Neural crest cell (in vitro differentiated cells): ENCODE results near the gene PCGF1. TPM values are rescaled to one million over a fixed set of nuclear protein-coding genes. Genes with fewer than 3 reads are reported as not detected.
"Not testable (repeated sequence)": the region's sequence is repeated elsewhere in the genome, so short reads cannot be mapped to it uniquely, and the experiment has no call there.

Experiments
- DNase-seq: peaks from one replicate; pipeline ENCODE4 v3.0.0; 2021; ENCODE audit warnings: low read depth, mixed read lengths, low spot score
- H3K27ac Mint-ChIP-seq: one replicate; pipeline ENCODE4 v1.8.0; 2021; ENCODE audit warnings: mild to moderate bottlenecking, mixed read lengths; ENCODE audit not compliant: unreplicated experiment
- H3K27me3 Mint-ChIP-seq: 2 replicates; pipeline ENCODE4 v1.8.0; 2021; ENCODE audit warnings: low read depth, mild to moderate bottlenecking, mixed read lengths
- H3K36me3 Mint-ChIP-seq: 2 replicates; pipeline ENCODE4 v1.8.0; 2021; ENCODE audit warnings: low read depth, mild to moderate bottlenecking, mixed read lengths
- H3K4me1 Mint-ChIP-seq: 2 replicates; pipeline ENCODE4 v1.8.0; 2021; ENCODE audit warnings: mixed read lengths
- H3K4me3 Mint-ChIP-seq: one replicate; pipeline ENCODE4 v1.8.0; 2021; ENCODE audit warnings: mild to moderate bottlenecking, mixed read lengths
- H3K9me3 Mint-ChIP-seq: 2 replicates; pipeline ENCODE4 v1.8.0; 2021; ENCODE audit warnings: mixed read lengths
- CTCF ChIP-seq: fragments of 200-600 bp; sonication (generic); conservative IDR thresholded peaks from 2 replicates; pipeline ENCODE4 v1.5.0; 2021; ENCODE audit warnings: antibody characterized with exemption, mild to moderate bottlenecking
- total RNA-seq: library from RNA; stranded (reverse); gene quantifications from 2 replicates; pipeline ENCODE4 v1.2.1, GENCODE V29; 2021

Gene PCGF1
- total RNA-seq, 1 donor from 2014 or later: 30.0 TPM

DNA sequence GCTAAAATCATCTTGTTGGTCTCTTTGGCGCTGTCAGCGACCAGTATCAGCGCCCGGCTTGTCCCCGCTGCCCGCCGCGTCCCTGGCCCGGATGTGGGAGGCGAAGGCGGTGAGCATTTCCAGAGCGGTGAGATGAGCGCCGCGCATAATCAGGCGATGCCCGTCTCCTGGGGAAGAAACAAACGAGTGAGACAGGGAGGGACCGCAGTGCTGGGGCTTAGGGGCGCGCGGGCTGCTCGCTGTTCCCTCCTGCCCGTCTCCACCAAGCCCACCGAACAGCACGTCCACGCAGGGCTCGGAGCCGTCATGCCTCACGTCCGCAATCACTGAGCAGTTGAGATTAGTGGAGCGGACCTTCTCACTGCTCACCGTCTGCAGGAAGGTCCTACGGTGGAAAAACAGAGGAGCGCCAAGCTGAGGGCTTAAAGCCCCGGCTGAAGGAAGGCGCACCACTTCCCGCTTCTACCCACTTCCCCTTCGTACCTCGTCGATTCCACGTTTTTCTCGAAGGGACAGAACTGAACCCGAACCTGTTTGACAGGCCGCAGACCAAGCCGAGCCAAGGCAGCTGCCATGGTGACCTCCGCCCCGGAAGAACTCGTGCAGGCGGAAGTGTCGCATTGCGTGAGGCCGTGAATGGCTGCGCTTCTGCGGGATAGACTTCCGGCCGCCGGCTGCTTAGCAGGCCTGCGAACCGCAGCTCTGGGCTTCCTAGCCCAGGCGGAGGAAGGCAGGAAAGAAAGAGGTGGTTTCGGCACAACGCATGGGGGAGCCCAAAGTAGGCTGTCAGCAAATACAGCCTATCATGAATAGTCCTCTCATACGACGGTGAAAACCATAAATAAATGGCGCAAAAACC, 35.2 kb downstream of the PCGF1 start, which contains the start of gene MRPL53:
TSS of gene MRPL53 (minus strand) at position 595 of the 859 bp plus-strand sequence. CDS start at position 575, 20 bp downstream.
- peak; percentile 93 for DNase-seq
- Mint-ChIP-seq H3K27me3 (peaks cover 2% of the 10 kb centered on the region), H3K9me3 (no peaks in the 10 kb centered on the region), H3K36me3 (peaks cover 11% of the 10 kb centered on the region), H3K27ac (peak within 1 kb of the TSS; percentile 98), H3K4me3 (peak within 1 kb of the TSS; percentile 98), H3K4me1 (peaks cover 22% of the 10 kb centered on the region)
- TF ChIP-seq CTCF: no peak

- Mint-ChIP-seq H3K9me3 (no peaks in the 10 kb centered on the region), H3K27ac (peak overlapping the region; percentile 98), H3K27me3 (peaks cover 2% of the 10 kb centered on the region), H3K36me3 (peaks cover 10% of the 10 kb centered on the region), H3K4me1 (peaks cover 22% of the 10 kb centered on the region), H3K4me3 (peak overlapping the region; percentile 98)
- DNase-seq: no peak
- no peak for TF ChIP-seq CTCF
Observed at GRCh38 chr2:74471332-74472065, 36.0 kb downstream of the PCGF1 start.

GRCh38 chr2:74470742-74471141, 36.8 kb downstream of the PCGF1 start:
- not testable (repeated sequence) for DNase-seq, H3K27me3 Mint-ChIP-seq, H3K9me3 Mint-ChIP-seq, H3K27ac Mint-ChIP-seq
- Mint-ChIP-seq H3K4me3 (peak overlapping the region; percentile 81), H3K4me1 (peaks cover 27% of the 10 kb centered on the region), H3K36me3 (peaks cover 10% of the 10 kb centered on the region)

GRCh38 chr2:74464406-74464805, 43.1 kb downstream of the PCGF1 start:
- Mint-ChIP-seq H3K27me3 (peaks cover 2% of the 10 kb centered on the region), H3K4me3 (peak overlapping the region; percentile 87), H3K4me1 (peaks cover 29% of the 10 kb centered on the region), H3K9me3 (no peaks in the 10 kb centered on the region), H3K27ac (no peak overlapping the region), H3K36me3 (peaks cover 12% of the 10 kb centered on the region)
- TF ChIP-seq CTCF: no peak
- DNase-seq: no peak

GRCh38 chr2:74462786-74463105, 44.7 kb downstream of the PCGF1 start:
- Mint-ChIP-seq H3K27me3 (peaks cover 7% of the 10 kb centered on the region), H3K4me1 (peaks cover 39% of the 10 kb centered on the region), H3K27ac (no peak overlapping the region), H3K36me3 (peaks cover 12% of the 10 kb centered on the region), H3K9me3 (no peaks in the 10 kb centered on the region), H3K4me3 (peak overlapping the region; percentile 87)
- no peak for TF ChIP-seq CTCF
- DNase-seq: no peak
